Measurements from ENCODE around the gene JDP2.

Gene JDP2

GRCh38 chr14:75411214-75411540 is 16.6 kb upstream of the JDP2 start:
- DNase-seq, result no peak

GRCh38 chr14:75413013-75413412 is 14.8 kb upstream of the JDP2 start:
- no peak for DNase-seq

GRCh38 chr14:75417674-75418073 is 10.1 kb upstream of the JDP2 start:
- peak; percentile 52 for DNase-seq

DNA sequence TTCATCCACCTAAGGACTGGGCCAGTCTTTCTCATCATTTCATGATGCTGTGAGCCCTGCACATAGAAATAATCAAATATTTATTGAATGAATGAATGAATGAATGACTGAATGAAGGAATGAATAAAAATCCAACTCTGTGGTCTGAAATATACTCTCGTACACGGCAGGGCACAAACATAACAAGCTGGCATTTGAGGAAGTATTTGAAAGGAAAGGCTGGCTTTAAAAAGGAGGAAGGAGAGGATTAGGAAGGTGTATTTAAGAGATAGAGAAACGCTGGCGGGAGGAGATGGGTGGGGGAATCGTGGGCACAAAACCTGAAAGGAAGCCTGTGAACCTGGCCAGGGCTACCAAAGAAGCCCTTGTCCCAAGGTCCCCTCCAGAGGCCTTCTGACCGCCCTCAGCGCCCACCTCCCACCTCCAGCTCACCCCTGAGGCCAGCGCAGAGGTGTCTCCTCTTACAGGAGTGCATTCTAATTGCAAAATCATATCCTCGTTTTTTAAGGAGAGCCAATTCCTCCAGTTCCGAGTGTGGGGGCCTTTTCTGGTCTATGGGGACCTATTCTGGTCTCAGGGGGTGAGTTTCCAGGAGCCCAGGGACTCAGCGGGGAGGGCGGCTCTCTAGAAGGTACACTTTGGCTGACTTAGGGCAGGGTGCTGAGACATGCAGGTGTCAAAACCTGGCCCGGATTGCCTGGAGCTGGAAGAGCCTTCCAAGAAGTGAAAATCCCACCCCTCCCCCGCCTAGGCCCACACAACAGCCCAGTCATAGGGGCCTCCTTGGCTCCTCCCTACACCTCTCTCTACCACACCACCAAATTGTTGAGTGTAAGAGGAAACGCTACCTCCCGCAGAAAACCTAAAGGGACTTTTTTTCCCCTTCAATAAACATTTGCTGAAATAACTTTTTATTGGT is 8.7 kb upstream of the JDP2 start:
- peak; percentile 16 for DNase-seq

GRCh38 chr14:75422169-75422568 is 5.7 kb upstream of the JDP2 start:
- DNase-seq, result no peak

DNA sequence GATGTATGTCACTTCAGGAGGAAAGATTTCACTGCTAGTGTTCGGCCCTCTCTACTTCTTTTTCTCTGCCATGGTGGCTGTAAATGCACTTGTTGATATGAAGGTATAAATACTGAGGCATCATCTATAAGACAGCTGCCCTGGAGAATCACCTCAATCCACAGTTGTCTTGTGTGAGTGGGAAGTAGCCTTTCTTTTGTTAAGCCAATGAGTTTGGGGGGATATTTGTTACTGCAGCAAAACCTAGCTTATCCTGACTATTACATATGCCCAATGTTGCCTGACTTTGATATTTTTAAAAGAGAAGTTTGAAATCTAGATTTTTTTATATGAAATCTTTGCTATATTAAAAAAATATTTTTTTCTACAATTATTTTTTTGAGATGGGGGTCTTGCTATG is 3.3 kb upstream of the JDP2 start:
- DNase-seq, result no peak

- no peak for DNase-seq
Measured at GRCh38 chr14:75425446-75425845, 2.4 kb upstream of the JDP2 start.

- DNase-seq, result no peak
Measured at GRCh38 chr14:75426332-75427125, 1.3 kb upstream of the JDP2 start.

- no peak for DNase-seq
Measured at GRCh38 chr14:75427126-75427481, 718 bp upstream of the JDP2 start.

DNA sequence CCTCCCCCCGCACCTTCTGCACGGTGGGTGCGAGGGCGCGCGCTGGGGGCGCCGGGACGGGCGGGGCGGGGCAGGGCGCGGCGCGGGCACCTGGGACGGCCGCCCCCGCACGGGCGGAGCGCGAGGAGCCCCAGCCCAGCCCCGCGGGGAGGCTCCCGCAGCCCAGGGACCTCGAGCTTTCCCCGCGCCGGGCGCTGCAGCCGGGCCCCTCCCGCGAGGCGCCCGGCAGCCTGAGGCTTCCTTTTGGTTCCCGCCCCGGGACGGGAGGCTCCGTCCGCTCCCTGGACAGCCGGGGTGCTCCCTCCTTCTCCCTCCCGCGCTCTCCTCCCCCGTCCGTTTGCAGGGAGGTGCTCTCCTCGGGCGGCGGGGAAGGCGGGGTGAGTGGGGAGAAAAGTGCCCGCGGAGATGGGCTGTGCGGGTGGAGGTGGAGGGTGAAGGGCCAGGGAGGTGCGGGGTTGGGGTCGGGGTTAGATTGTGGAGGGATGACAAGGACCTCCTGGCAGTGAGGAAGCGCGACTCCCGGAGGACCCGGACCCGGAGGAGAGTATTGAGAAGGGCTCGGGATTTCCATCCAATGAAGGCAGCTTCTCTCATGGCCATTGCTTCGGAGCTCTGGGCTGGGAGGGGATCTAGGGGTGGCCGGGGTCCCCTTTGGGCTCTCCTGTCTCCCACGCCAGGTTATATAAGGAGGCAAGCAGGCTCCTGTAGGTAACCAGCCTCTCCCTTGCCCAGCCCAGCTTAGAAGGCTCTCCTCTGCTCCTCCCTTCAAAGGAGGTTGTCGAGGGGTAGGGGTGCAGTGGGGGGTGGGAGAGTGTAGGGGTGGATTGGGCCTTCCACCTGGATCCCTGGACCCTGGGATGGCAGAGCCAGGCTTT is 645 bp downstream of the JDP2 start:
- DNase-seq, result peak; percentile 26

GRCh38 chr14:75429562-75429961 is 1.7 kb downstream of the JDP2 start:
- no peak for DNase-seq

DNA sequence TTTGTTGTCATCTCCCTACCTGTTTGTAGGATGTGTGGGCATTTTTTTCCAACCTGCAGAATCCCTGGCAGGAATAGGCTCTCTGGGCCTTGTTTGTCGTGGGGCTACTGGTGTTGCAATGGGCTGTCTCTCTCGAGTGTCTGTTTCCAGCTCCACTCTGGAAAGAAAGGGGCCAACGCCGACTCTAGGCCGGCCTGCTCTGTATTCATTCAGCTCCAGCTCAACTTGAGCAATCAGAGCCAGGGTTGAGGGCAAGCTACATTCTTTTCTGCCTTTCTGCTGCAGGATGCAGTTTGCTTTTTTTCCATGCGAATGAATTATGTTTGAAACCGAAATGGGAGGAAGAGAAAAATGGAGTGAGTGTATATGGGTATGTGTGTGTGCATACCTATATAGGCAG is 2.3 kb downstream of the JDP2 start:
- DNase-seq, result no peak

GRCh38 chr14:75430526-75430925 is 2.7 kb downstream of the JDP2 start:
- no peak for DNase-seq

DNA sequence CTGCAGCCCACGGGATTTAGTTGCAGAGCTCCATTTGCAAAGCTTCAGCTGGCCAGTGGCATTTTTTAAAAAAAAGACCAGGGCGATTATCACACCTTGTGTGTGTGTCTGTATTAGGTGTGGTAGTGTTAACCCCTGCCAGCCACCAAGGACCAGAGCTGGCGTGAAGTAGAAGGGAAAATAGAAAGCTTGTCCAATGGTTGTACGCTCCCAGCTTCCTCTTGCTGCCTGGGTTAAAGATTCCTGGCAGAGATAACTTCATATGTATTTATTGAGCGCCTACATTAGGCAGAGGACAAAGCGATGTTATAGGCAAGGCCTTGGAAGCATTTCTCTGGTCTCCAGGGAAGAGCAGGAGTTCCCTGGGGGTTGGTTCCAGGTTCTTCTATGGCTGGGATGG is 3.2 kb downstream of the JDP2 start:
- DNase-seq, result no peak

- no peak for DNase-seq
Measured at GRCh38 chr14:75431827-75432226, 4.0 kb downstream of the JDP2 start.

DNA sequence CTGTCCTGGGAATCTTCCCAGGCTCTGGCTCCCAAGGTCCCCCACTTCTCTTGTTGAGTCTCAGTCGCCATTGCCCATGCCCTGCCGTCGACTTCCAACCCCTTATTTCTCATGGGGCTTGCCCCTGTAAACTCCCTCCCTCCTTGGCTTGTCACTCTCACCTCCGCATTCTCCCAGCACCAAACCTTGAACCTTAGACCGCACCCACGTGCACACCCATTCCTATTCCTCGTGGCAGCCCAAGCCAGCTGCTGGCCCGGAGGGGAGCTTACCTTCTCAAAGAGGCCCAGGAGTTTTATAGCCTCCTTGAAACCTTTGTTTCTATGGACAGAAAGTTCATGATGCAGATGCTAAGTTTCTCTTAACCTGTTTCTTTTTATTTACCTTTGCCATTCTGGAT is 4.6 kb downstream of the JDP2 start:
- DNase-seq, result no peak

DNA sequence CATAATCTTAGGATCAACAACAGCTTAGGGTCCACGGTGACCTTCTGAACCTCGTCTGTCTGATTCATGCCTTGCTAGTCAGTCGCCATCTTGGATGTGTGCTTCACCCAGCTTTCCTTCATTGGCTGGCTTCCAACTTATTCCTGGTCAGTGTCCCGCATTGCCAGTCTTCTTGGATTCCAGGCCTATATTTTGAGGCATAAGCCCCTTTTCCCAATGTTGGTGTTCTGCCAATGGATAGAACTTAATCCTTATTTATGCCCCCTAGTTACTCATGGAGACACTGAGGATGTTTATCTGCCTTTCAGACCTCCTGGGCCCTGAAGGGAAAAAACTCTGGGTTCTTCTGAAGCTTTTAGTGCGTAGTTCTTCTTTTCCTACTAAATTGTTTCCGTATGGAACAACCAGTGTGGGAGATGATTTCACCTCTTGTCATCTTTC is 5.8 kb downstream of the JDP2 start:
- DNase-seq, result no peak

- DNase-seq, result no peak
Measured at GRCh38 chr14:75434138-75434889, 6.5 kb downstream of the JDP2 start.

DNA sequence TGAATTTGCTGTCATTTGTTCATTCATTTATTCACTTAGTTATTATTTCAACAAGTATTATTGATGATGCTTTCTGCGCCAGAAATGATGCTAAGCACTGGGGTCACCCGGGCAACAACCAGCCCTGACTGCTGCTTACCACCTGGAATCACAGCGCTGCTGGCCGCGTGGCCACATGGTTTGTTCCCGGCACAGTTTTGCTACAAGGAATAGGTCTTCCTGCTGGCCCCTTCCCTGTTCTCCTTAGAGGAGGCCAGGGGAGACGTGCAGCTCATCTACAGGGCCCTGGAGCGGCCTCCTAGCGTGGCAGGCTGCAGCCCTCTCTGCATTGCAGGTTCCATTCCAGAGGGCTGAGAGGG is 7.0 kb downstream of the JDP2 start:
- no peak for DNase-seq

GRCh38 chr14:75435473-75435872 is 7.7 kb downstream of the JDP2 start:
- no peak for DNase-seq

- no peak for DNase-seq
Measured at GRCh38 chr14:75437201-75438143, 9.7 kb downstream of the JDP2 start.

Measured in NCI-H226 (cell line).